HG02981 (cell line): ENCODE measurements around the gene BNC2.

Source experiments
- ATAC-seq: cut with Tn5 transposase; IDR thresholded peaks from one replicate; pipeline ENCODE4 v1.9.1; 2021; ENCODE audit warnings: mild to moderate bottlenecking, moderate library complexity; ENCODE audit not compliant: unreplicated experiment

BNC2 gene

DNA sequence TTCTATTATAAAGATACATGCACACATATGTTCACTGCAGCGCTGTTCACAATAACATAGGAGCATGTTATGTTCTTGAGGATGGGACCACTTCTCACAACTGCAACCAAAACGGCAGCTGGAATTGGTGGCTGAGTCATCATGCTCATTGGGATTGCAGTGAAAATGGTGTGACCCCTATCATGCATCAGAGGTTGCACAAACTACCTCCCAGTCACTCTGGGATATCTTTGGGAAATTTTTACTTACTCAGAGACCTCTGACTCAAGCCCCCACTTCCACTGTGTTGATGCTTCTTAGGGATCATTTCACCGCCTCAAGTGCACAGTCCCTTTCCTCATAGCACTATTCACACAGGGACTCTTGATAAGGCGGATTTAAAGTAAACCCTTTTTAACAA lies 474.1 kb downstream of the BNC2 start:
- ATAC-seq = no peak

DNA sequence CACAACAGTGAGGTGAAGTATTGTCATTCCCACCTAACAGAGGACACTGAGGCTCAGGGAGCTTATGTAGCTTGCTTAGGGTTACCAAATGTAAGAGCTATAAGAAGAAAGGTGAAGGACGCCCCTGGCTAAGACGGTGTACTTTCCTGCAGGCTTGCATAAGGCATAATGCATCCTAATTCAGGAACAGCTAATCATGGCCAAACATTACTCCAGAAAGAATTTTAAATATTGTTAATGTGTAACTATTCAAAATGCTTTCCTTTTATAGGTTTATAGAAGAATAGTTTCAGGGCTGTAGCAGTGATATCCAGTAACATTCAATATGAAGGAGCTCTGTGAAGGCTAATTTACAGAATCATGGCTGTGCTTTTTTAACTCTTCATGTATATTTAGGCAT lies 479.1 kb downstream of the BNC2 start:
- ATAC-seq = no peak

DNA sequence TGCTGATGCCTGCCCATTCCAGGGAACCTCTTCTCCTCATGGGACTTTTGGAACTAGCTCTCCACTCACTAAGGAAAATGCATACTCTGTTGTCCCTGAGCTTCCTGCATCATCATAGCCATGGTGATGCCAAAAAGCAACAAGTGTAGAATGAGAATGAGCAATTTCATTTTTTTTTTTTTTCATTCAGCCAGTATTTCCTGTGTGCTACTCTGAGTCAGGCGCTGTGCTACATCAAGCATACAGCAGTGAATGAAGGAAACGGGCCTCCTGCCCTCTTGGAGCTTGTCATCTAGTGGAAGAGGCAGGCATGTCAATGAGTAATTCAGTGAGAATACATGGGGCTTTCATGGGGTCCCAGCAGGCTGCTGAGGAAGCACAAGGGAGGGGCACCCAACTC lies 483.1 kb downstream of the BNC2 start:
- ATAC-seq = no peak

DNA sequence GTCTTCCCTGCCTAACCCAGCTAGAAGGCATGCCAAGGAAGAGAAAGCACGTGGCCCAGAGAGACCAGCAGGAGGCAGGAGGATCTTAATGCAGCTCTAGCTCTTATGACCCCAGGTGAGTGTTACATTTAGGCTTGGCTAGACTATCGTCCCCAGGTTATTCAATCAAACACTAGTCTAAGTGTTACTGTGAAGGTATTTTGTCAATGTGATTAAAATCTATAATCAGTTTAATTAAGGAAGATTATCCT lies 483.7 kb downstream of the BNC2 start:
- ATAC-seq = no peak

DNA sequence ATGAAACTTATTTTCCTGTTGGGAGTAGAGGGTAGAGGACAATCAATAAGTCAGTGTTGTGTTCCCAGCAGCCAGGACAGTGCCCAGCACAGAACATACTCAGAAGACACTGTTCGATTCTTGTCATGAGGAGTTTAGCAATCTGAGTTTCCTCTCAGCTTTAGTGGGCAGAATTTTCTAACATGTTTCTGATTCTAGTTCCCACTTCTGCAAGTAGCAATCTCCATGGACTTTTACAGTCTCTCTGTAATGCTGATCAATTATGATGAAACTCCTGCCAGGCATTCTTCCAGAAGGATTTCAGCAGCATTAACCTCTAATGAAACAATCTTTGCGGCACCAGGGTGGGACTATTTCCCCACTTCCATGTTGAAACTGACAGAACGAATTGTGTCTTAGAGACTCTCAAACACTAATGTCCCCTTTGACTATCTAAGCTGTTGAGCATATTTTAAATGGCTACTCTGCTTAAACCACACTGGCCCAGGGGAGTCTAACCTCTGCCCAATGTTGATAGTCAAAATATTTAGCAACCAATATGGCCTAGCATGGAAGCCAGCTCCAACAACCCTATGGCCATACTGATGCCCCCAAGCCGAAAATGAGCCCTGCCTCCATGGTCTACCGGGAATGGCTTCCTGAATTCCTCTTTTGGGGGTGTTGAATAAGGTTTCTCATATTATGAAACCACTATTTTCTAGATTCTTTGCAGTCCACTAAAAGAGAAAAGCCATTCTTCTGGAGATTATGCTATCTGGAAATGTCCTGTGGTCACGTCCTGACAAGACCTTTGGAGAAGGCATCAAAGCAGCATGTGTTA lies 484.3 kb downstream of the BNC2 start:
- ATAC-seq = no peak

DNA sequence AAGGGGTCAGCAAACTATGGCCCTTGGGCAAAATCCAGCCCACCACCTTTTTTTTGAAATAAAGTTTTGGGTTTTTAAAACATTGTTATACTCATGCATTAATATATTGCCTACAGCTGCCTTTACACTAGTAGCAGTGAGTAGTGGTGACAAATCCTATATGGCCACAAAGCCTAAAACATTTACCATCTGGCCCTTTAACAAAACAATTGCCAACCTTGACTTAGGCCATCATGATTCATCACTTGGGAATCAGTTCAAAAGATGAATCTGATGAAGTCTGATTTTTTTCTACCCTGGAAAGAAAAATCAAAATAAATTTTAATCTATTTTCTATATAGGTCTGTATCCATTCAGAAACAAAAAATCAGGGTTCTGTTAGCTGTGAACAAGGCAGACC lies 484.9 kb downstream of the BNC2 start:
- ATAC-seq = no peak

DNA sequence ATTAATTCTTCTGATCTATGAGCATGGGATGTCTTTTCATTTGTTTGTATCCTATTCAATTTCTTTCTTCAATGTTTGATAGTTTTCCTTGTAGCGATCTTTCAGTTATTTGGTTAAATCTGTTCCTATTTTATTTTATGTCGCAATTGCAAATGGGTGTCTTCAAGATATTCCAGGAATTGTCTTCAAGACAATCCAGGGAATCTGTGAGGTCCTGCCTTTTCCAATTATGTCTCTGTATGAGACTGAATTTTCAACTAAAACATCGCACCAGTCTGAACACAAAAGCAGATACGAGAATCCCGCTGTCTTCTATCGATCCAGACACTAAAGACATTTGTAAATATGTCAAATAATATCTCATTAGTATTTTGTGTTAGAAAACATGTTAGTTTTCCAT lies 485.5 kb downstream of the BNC2 start:
- ATAC-seq = no peak

DNA sequence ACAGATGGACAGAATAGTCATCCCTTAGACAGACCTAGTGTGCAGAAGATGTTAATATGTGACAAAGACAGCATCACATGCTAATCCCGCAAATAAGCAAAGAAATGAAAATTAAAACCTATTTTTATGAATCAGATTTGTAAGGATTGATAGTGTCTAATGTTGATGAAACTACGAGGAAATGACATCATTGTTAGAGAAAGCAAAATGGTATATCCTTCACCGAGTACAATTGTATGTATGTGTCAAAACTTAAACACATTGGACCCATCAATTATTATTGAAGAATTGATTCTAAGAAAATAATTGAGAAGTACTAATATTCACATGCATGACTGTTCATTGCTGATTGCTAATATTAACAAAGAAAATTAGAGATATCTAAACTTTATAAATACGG lies 493.2 kb downstream of the BNC2 start:
- ATAC-seq = no peak

DNA sequence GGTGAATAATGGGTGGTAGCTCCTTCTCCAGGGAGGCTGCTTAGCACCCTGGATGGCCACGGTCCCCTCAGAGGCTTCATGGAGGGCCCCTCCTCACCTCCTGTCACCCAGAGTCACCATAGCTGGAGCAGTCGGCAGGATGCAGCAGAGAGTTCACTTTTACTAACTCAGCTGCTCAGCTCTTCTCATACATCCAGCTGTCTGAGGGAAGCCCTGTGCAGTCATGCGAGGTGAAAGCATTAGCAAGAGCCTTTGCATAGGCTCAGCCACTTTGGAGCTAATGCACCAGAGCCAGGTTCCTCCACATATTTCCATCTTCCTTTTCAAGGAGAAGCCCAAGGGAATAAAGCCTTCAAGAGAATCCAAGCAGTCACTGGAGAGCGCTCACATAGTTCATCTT lies 499.2 kb downstream of the BNC2 start:
- ATAC-seq = no peak

DNA sequence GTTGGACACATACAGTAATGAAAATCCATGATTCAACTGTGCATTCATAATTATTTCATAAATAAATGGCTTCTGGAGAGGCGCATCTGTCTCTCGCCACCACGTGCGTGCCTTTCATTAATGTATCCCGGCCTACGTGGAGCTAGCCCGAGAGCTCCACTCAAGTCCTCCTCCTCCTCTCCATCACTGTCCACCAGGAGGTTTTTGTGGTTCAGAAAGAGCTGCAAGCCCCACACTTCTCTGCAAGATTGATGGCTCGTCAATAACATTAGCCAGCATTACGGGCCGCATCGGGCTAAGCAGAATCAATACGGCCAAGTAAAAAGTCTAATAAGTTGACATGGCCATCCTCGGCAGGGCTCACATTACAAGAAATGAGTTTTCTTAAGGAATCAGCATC lies 499.8 kb downstream of the BNC2 start:
- no peak for ATAC-seq

DNA sequence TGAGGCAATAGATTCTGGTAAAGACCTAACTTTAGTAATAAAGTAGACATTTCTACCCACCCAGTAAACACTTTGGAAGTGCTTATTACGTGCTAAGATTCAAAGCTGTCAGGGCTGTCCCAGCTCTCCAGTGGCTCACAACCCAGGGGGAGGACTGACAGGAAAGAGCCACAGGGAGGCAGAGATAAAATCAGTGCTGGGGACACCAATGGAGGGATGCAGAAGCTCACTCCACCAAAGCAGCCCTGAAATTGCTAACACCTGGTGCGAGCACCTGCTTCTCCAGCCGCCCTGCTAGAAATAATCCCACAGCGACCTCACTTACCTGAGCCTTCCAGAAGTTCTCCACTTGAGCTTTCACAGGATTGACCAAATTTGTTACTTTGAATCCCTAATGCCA lies 501.0 kb downstream of the BNC2 start:
- no peak for ATAC-seq

DNA sequence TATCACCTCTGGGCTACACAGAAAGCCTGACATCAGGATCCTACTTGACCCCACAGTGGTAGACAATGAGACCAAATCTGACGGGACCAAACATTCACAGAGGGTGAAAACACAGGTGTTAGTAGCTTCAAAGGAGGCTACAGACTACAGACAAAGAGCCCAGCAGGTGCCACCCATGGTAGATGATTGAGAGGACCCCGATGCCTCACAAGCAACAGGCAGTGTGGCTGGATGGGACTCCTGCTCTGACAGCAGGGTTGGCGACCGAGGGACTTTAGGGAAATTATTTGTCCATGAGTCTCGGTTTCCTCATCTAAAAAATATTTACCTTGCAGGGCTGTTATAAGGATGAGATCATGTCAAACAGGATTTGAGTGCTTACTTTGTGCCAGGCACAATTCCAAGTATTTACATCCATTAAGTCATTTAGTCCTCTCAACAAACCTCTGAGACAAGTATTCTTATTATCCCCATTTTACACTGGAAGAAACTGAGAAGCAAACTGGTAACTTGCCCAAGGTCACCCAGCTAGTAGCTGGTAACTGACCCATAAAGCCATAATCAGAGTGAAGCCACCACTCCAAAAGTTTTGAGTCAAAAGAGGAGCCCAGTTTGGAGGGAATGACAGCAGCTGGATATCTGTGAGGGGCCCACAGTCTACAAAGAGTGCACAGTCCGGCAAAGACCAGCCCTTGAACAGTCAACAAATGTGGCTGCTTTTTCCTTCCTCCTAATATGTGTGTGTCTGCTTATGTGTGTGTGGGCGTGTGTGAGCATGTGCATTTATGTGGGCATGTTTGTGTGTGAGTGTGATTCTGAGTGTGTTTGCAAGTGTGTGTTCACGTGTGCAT lies 502.0 kb downstream of the BNC2 start:
- ATAC-seq = no peak

DNA sequence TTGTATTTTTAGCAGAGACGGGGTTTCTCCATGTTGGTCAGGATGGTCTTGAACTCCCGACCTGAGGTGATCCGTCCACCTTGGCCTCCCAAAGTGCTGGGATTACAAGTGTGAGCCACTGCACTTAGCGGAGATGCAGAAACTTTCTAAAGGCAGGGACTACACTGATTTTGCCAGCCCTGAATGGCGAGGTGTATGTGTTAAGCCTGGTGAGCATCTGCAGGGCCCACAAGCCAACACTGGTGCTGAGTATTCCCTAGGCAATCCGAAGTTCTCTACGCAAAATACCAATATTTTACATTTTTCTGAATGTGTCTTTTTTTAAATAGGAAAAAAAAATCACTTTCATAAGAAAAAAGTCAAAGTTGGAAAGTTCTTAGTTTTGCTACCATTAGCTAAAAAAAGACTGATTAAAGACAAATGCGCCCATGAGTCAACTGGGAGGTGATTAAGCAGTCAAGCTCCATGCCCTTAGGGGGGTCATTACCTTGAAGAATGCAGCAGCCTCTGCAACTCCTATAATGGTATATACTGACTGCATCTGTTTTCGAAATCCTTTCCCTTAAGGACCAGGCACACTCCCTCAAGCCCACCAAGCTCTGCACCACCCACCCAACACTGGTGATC lies 502.8 kb downstream of the BNC2 start:
- no peak for ATAC-seq

DNA sequence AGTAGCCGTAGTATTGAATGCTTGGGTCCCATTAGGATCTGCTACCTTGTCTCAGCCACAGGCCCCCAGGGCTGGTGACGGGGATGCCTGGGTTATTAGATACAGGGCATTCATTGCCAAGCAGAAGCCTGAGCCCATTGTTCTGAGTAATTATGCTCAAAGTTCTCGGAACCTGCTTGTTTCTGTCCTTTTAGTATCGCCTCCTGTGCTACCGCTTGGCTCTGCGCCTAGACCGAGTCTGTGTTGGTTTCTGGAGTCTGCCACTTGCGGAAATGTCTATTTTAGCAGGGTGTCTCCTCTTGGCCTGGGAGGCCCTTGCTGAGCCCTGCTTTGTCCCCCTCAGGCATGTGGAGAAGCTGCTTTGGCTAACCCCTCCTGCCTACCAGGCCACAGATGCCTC lies 506.1 kb downstream of the BNC2 start:
- ATAC-seq = no peak

DNA sequence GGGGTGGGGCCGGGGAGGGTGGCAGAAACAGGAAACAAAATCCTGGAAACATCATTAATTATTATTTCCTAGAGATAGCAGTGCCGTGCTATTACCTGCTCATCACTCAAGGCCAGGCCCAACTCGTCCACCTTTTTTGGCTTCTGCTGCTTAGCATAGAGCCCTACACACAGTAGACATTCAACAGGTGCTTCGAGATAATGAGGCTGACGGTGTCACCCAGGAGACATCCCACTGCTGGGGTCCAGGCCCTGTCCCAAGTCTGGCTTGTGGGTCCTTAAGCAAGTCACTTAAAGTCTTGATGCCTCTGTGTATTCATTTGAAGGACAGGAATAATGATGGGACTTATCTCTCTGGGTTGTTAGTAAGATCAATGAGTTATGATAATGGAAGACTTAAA lies 506.6 kb downstream of the BNC2 start:
- no peak for ATAC-seq

DNA sequence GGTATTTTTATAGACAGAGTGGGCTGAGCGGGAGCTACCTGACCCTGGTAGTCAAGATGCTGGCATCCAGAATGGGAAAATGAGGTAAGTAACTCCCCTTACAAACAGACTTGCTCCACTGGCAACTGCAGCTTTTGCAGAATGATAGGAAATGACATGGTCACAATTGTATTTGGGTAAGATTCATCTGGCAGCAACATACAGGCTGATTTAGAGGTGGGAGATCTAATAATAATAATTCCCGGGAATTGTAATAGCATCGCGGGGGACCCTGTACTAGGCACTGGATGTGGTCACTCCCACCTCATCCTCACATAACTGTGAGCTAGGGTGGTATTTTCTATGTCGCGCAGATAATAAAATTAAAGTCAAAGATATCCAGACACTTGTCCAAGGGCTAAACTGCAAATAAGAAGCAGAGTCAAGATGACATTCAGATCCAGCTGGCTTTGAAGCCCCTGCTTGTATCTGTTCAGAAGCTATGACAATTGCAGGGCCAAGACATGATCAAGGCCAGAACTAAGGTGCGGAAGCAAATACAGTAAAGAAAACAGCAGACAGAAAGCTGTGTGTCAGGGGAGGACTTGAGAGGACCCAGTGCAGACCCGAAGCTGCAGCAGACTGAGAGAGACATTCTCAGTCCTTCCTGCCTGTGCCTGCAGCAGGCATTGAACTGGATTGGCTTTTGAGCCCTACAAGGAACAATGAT lies 507.2 kb downstream of the BNC2 start:
- no peak for ATAC-seq

DNA sequence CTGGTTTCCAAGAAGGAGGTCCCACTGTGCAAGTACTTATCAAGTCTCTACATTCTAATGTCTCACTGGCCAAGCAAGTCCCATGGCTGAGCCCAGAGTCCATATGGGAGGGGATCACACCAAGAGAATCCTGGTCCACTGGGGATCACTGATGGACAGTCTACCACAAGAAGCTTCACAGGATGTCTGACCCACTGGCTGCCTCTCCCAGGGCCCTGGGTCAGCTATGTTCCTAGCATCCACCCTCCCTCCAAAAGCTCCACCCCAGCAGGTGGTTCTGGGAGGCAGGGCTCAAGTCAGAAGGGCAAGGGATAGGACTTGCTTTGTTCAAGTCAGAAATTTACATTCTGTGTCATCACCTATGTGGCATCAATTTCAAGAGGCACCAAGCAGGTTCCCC lies 508.5 kb downstream of the BNC2 start:
- ATAC-seq = no peak

DNA sequence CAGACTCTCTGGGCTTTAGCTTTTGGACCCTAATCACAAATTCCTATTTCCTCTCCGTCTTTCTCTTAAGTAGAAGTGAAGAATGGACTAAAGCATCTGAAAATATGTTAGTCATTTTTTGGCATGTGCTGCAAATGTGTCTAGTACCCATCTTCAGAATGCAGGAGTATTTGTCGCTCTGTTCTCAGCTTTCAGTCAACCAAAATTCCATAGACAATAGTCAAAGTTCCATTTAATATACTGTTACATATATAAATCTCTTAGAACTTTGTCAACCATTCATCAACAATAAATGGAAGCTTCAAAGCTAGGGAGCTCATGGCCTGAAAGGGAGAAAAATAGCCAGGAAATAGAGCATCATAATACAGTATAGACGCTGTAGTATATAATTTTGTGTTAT lies 509.4 kb downstream of the BNC2 start:
- no peak for ATAC-seq

DNA sequence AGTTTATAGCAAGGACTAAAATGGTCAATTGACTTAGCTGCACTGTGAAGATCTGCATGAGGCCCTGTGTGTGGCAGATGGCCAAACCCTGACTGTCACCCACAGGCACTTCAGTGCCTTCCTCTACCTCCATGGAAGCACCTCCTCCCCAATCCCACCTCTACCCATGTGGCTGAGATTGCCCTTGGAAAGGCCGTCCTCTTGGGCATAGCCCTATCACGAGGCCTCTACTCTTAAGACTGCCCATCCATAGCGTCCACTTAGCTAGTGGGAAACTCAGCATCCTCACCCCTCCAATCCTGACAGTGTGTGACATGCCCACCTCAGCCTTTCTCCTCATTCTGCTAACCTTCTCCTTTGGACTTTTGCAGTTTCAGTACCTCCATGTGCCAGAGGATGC lies 510.2 kb downstream of the BNC2 start:
- no peak for ATAC-seq
